GM19240 (cell line): Measurements from ENCODE around the gene LZTR1.

Experiments
- DNase-seq: peaks from one replicate; pipeline ENCODE4 v3.0.0; 2011; ENCODE audit warnings: low spot score; ENCODE audit not compliant: insufficient read length

The LZTR1 gene

DNA sequence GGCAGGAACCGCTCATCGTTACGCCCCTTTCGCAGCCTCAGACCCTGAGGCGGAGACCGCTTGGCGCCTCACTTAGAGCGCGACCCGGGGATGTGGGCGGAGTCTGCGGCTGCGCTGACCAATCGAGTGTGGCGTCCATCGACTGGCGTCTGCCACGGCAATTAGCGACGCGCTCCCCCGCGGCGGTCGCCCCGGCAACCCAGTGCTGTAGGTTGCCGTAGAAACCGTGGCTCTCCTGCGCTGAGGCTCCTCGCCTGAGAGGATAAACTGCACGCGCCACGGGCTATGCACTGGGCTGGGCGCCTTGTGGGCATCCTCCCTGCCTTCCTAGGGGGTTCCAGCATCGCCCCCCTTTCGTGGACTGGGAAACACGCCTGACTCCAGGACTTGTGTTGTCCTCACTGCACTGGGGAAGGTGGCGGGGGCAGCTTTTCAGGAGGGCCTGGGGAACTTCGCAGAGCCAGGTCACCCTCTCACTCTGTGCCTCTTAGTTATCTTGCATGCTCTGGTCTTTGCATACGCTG, 32.2 kb downstream of the LZTR1 start:
- peak; percentile 89 for DNase-seq

DNA sequence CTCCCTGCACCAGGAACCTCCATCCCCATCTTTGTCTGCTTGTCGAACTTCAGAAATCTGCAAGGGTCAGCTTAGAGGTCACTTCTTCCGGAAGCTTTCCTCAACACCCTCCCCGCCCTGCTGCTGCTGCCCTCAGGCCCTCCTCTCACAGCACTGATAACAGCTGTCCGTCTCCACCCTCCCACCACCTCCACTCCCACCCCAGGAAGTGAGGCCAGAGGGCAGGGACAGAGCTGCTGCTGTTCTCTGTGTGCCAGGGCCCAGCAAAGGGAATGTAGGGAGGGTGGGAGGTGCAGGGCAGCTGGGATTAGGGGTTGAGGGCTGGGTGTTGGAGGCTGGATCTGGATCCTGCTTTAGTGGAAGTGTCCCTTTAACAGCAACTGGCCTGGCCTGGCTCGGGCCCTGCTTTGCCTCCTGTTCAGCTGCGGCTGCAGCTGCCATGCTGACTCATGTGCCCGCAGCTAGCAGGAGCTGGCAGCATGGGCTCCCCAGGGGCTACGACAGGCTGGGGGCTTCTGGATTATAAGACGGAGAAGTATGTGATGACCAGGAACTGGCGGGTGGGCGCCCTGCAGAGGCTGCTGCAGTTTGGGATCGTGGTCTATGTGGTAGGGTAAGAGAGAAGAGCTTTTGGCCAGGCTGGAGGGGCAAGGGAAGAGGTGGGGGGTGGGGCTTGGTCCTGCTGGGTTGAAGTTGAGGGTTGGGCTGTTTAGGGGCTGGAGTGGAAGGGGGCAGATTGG, 32.8 kb downstream of the LZTR1 start, which contains the start of gene P2RX6:
TSS of gene P2RX6 (plus strand) at position 440 of the 740 bp plus-strand sequence. CDS start at position 450, 10 bp downstream.
- DNase-seq = no peak

- no peak for DNase-seq
Observed at GRCh38 chr22:21015466-21016006, 33.4 kb downstream of the LZTR1 start.

DNA sequence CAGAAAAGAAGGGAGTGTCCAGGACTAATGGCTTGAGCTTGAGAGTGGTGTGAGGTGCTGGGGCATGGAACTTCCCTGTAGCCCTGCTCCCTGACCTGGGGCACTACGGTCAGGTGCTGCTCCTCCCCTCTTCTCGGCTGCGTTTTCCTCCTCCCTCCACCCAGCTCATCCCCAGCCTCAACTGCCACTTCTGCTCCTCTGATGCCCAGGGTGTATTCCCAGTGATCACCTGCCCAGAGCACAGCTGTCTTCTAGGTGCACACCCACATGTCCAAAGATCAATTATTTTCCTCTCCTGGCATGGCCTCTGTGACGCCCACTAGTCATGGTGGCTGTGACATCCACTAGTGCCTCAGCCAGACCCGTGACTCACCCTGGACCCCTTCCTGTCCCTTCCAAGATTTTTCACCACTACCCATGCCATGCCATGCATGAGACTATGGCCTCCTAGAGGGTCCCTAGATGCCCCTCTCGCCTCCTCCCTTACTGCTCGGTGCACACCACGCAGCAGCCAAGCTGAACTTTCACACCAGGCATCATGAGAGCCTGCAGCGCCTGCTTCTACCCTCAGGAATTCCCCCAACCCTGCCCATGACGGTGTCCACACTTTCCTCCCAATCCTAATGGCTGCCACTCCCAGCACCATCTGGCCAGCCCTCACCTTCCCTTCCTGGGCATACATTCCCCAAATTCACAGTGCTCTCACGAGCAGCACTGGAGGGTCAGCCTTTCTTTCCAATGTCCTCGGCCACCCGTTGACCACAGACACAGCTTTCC, 34.7 kb downstream of the LZTR1 start:
- DNase-seq = no peak

GRCh38 chr22:21018314-21018713, 36.2 kb downstream of the LZTR1 start:
- no peak for DNase-seq

DNA sequence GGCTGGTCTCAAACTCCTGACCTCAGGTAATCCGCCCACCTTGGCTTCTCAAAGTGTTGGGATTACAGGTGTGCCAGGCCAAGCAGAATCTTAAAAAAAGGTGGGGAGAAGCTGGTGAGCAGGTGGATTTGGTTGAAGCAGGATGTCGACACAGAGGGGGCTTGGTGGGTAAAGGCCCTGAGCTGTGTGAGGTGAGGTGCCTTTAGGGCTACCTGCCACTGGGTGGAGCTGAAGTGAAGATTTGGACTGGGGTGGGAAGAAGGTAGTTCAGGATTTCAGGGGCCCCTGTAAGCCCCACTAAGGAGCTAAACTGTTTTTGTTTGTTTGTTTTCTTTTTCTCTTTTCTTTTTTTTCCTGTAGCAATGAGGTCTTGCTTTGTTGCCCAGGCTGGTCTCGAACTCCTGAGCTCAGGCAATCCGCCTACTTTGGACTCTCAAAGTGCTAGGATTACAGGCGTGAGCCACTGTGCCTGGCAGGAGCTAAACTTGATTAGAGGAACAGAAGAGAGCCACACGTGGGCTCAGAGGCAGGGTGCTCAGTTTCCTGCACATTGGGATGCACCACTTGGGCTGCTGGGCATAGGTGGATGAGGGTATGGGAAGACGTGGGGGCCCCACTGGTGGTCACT, 38.8 kb downstream of the LZTR1 start:
- no peak for DNase-seq

- no peak for DNase-seq
Observed at GRCh38 chr22:21022507-21022906, 40.4 kb downstream of the LZTR1 start.

DNA sequence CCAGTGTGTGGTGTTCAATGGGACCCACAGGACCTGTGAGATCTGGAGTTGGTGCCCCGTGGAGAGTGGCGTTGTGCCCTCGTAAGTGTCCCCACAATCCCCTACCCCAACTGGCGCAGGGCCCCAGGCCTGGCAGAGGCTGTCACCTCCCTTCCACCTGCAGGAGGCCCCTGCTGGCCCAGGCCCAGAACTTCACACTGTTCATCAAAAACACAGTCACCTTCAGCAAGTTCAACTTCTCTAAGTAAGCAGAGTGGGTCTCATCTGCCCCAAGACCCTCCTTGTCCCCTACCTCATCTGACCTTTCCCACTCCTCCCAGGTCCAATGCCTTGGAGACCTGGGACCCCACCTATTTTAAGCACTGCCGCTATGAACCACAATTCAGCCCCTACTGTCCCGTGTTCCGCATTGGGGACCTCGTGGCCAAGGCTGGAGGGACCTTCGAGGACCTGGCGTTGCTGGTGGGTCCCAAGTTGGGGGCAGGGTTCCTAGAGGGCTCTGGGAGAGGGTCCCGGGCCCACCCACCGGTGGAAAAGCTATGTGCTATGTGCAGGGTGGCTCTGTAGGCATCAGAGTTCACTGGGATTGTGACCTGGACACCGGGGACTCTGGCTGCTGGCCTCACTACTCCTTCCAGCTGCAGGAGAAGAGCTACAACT, 41.0 kb downstream of the LZTR1 start:
- no peak for DNase-seq

DNA sequence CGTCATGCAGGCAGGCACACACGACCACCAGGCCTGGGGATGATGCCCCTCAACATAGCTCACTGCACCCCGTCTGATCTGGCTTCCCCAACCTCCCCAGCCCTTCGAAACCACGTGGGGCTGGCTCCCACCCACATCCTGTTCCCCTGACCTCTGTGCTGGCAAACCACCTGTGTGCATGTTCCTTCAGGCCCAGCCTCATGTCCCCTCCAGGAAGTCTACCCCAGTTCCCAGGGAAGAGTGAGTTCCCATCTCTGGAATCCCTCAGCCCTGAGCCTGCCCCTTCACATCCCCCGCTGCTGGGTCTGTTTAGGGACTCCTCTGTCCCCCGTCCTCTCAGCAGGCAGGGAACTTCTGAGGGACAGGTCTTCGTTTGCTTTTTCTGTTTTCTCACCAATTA, 43.2 kb downstream of the LZTR1 start:
- DNase-seq = no peak

- no peak for DNase-seq
Observed at GRCh38 chr22:21025763-21026755, 44.0 kb downstream of the LZTR1 start.

- no peak for DNase-seq
Observed at GRCh38 chr22:21026783-21027692, 44.9 kb downstream of the LZTR1 start.

GRCh38 chr22:21028277-21029251, 46.5 kb downstream of the LZTR1 start:
- DNase-seq = no peak

- no peak for DNase-seq
Observed at GRCh38 chr22:21029486-21030025, 47.5 kb downstream of the LZTR1 start.

- DNase-seq = no peak
Observed at GRCh38 chr22:21030032-21030431, 47.9 kb downstream of the LZTR1 start.

DNA sequence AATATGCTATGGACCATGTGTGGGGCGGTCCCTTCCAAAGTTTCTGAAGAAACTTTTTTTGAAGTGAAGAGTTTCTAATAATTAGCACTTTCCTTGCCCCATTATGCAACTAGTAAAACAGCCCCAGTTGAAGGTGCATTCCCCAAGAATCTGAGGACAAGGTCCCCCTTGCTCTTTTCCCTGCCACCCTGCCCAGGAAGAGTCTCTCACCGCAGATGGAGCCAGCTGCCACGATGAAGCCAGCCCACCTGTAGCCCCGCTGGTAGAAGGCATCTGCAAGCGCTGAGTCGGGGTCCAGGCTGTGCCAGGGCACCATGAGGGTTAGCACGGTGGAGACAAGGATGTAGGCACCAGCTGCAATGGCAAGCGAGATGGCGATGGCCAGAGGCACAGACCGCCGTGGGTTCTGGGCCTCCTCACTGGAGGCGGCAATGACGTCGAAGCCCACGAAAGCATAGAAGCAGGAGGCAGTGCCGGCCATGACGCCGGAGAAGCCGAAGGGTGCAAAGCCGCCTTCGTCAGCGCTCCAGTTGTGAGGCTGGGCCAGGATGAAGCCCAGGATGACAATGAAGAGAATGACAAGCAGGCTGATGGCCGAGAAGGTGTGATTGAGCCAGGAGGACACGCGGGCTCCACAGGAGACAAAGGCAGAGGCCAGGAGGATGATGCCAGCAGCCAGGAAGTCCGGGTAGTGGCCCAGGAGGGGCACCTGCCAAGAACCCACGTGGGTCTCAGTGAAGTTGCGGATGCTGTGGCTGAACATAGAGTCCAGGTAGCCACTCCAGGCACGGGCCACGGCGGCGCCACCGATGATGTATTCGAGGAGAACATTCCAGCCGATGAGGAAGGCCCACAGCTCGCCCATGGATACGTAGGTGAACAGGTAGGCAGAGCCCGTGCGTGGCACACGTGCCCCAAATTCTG, 48.8 kb downstream of the LZTR1 start:
- no peak for DNase-seq

DNA sequence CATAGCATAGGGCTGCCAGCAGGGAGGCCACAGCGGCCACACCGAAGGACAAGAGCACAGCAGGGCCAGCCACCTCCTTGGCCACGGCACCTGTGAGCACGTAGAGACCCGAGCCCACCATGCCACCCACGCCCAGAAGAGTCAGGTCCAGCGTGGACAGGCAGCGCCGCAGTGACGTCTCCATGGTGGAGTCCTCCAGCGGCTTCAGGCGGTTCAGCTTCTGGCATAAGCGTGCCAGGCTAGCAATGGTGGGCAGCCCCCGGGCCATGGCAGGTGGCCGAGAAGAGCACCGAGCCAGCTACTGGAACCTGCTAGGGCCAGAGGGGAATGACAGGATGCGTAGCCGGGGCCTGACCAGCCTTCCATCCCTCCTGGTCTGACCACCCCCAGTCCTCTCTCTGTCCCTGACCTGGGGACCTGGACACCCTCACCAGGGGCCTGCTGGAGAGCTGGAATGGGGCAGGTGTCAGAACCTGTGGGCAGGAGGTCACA, 49.5 kb downstream of the LZTR1 start:
- DNase-seq = no peak
